Naive B cell (primary cell): ENCODE measurements around the gene GABRA4. TPM values are rescaled to one million over a fixed set of nuclear protein-coding genes. Genes with fewer than 3 reads are reported as not detected.

ENCODE experiments used
- ATAC-seq, 2 donors: fragments of 150-1000 bp; cut with Tn5 transposase; 2 replicates each; pipeline ENCODE4 v1.10.0; 2021; ENCODE audit warnings: low read depth in 2 of 2, mild to moderate bottlenecking in 2 of 2, moderate library complexity in 2 of 2
- DNase-seq: peaks from one replicate; pipeline ENCODE4 v3.0.0; 2022
- H3K27ac Mint-ChIP-seq, 6 donors: one replicate each; pipeline ENCODE4 v1.8.0; 2020 to 2022; ENCODE audit warnings: mild to moderate bottlenecking in 6 of 6, mixed read lengths in 6 of 6, moderate library complexity in 5 of 6, inconsistent platforms in 2 of 6
- H3K27me3 Mint-ChIP-seq, 3 donors: one replicate each; pipeline ENCODE4 v1.8.0; 2021 to 2022; ENCODE audit warnings: mixed read lengths in 3 of 3, mild to moderate bottlenecking in 1 of 3
- H3K36me3 Mint-ChIP-seq, 2 donors: one replicate each; pipeline ENCODE4 v1.8.0; 2020 to 2022; ENCODE audit warnings: mixed read lengths in 2 of 2, inconsistent platforms in 1 of 2, mild to moderate bottlenecking in 1 of 2
- H3K4me1 Mint-ChIP-seq, 3 donors: one replicate each; pipeline ENCODE4 v1.8.0; 2020 to 2022; ENCODE audit warnings: mixed read lengths in 3 of 3, inconsistent platforms in 1 of 3, mild to moderate bottlenecking in 1 of 3, moderate library complexity in 1 of 3
- H3K4me3 Mint-ChIP-seq, 8 donors: one replicate each; pipeline ENCODE4 v1.8.0; 2020 to 2022; ENCODE audit warnings: mild to moderate bottlenecking in 8 of 8, mixed read lengths in 8 of 8, moderate library complexity in 8 of 8, inconsistent platforms in 2 of 8
- H3K9me3 Mint-ChIP-seq, 7 donors: one replicate each; pipeline ENCODE4 v1.8.0; 2020 to 2022; ENCODE audit warnings: mixed read lengths in 7 of 7, mild to moderate bottlenecking in 5 of 7, inconsistent platforms in 2 of 7, moderate library complexity in 1 of 7
- polyA plus RNA-seq, 6 donors: library from polyadenylated mRNA; unstranded; fragments of 300-500 nt; fragmentation: Illumina TruSeq; gene quantifications; one replicate each; pipeline ENCODE4 v1.2.3, GENCODE V29; 2021; ENCODE audit warnings: low read depth in 6 of 6

The GABRA4 gene
- polyA plus RNA-seq, 6 donors from 2014 or later = not detected

GRCh38 chr4:46968847-46969246 lies 24.5 kb downstream of the GABRA4 start:
- no peak overlapping the region for H3K4me3 Mint-ChIP-seq
- H3K27ac Mint-ChIP-seq = no peak overlapping the region
- H3K9me3 Mint-ChIP-seq = no peaks in the 10 kb centered on the region
- ATAC-seq = no peak
- DNase-seq = no peak
- peaks cover 0 to 5% (median 0%) of the 10 kb centered on the region in 3 donors for H3K27me3 Mint-ChIP-seq
- H3K36me3 Mint-ChIP-seq = no peaks in the 10 kb centered on the region
- H3K4me1 Mint-ChIP-seq = no peaks in the 10 kb centered on the region

GRCh38 chr4:46967631-46968030 lies 25.8 kb downstream of the GABRA4 start:
- DNase-seq (no peak), ATAC-seq (no peak)
- H3K4me1 Mint-ChIP-seq = no peaks in the 10 kb centered on the region
- peaks cover 0 to 2% (median 0%) of the 10 kb centered on the region in 7 donors for H3K9me3 Mint-ChIP-seq
- H3K27me3 Mint-ChIP-seq = peaks cover 0 to 2% (median 0%) of the 10 kb centered on the region in 3 donors
- H3K36me3 Mint-ChIP-seq = no peaks in the 10 kb centered on the region
- no peak overlapping the region for H3K27ac Mint-ChIP-seq
- H3K4me3 Mint-ChIP-seq = no peak overlapping the region

GRCh38 chr4:46958742-46959488 lies 34.5 kb downstream of the GABRA4 start:
- Mint-ChIP-seq H3K4me1 (no peaks in the 10 kb centered on the region), H3K36me3 (no peaks in the 10 kb centered on the region), H3K9me3 (peaks cover 0 to 5% (median 0%) of the 10 kb centered on the region in 7 donors), H3K27me3 (no peaks in the 10 kb centered on the region), H3K27ac (no peak overlapping the region), H3K4me3 (no peak overlapping the region)
- ATAC-seq (no peak), DNase-seq (no peak)

GRCh38 chr4:46956451-46956850 lies 36.9 kb downstream of the GABRA4 start:
- H3K4me3 Mint-ChIP-seq = no peak overlapping the region
- ATAC-seq = no peak
- no peaks in the 10 kb centered on the region for H3K4me1 Mint-ChIP-seq
- H3K9me3 Mint-ChIP-seq = peaks cover 0 to 1% (median 0%) of the 10 kb centered on the region in 7 donors
- DNase-seq = no peak
- H3K27me3 Mint-ChIP-seq = no peaks in the 10 kb centered on the region
- H3K27ac Mint-ChIP-seq = no peak overlapping the region
- no peaks in the 10 kb centered on the region for H3K36me3 Mint-ChIP-seq

GRCh38 chr4:46955601-46956000 lies 37.8 kb downstream of the GABRA4 start:
- H3K27me3 Mint-ChIP-seq = no peaks in the 10 kb centered on the region
- no peak overlapping the region for H3K27ac Mint-ChIP-seq
- DNase-seq (no peak), ATAC-seq (no peak)
- H3K9me3 Mint-ChIP-seq = no peaks in the 10 kb centered on the region
- H3K36me3 Mint-ChIP-seq = no peaks in the 10 kb centered on the region
- H3K4me1 Mint-ChIP-seq = no peaks in the 10 kb centered on the region
- H3K4me3 Mint-ChIP-seq = no peak overlapping the region

GRCh38 chr4:46954643-46955042 lies 38.7 kb downstream of the GABRA4 start:
- H3K9me3 Mint-ChIP-seq = no peaks in the 10 kb centered on the region
- no peak for ATAC-seq
- no peak overlapping the region for H3K27ac Mint-ChIP-seq
- H3K4me1 Mint-ChIP-seq = no peaks in the 10 kb centered on the region
- H3K36me3 Mint-ChIP-seq = no peaks in the 10 kb centered on the region
- no peak for DNase-seq
- H3K27me3 Mint-ChIP-seq = no peaks in the 10 kb centered on the region
- H3K4me3 Mint-ChIP-seq = no peak overlapping the region

GRCh38 chr4:46953564-46953963 lies 39.8 kb downstream of the GABRA4 start:
- no peaks in the 10 kb centered on the region for H3K36me3 Mint-ChIP-seq
- H3K4me1 Mint-ChIP-seq = no peaks in the 10 kb centered on the region
- H3K4me3 Mint-ChIP-seq = no peak overlapping the region
- DNase-seq (no peak), ATAC-seq (no peak)
- H3K27me3 Mint-ChIP-seq = no peaks in the 10 kb centered on the region
- no peak overlapping the region for H3K27ac Mint-ChIP-seq
- no peaks in the 10 kb centered on the region for H3K9me3 Mint-ChIP-seq

GRCh38 chr4:46952451-46952850 lies 40.9 kb downstream of the GABRA4 start:
- DNase-seq = no peak
- no peak for ATAC-seq
- H3K27me3 Mint-ChIP-seq = no peaks in the 10 kb centered on the region
- no peaks in the 10 kb centered on the region for H3K4me1 Mint-ChIP-seq
- H3K27ac Mint-ChIP-seq = no peak overlapping the region
- H3K9me3 Mint-ChIP-seq = peaks cover 0 to under 1% (median 0%) of the 10 kb centered on the region in 7 donors
- no peaks in the 10 kb centered on the region for H3K36me3 Mint-ChIP-seq
- no peak overlapping the region for H3K4me3 Mint-ChIP-seq

- Mint-ChIP-seq H3K36me3 (no peaks in the 10 kb centered on the region), H3K4me1 (no peaks in the 10 kb centered on the region), H3K4me3 (no peak overlapping the region), H3K9me3 (peaks cover 0 to 4% (median 0%) of the 10 kb centered on the region in 7 donors), H3K27ac (no peak overlapping the region), H3K27me3 (no peaks in the 10 kb centered on the region)
- no peak for DNase-seq
- no peak for ATAC-seq
These were observed 42.6 kb downstream of the GABRA4 start for GRCh38 chr4:46950826-46951225.

- DNase-seq = no peak
- H3K36me3 Mint-ChIP-seq = no peaks in the 10 kb centered on the region
- ATAC-seq = no peak
- no peak overlapping the region for H3K4me3 Mint-ChIP-seq
- H3K27ac Mint-ChIP-seq = no peak overlapping the region
- no peaks in the 10 kb centered on the region for H3K4me1 Mint-ChIP-seq
- no peaks in the 10 kb centered on the region for H3K27me3 Mint-ChIP-seq
- H3K9me3 Mint-ChIP-seq = peaks cover 0 to 4% (median 0%) of the 10 kb centered on the region in 7 donors
These were observed 43.6 kb downstream of the GABRA4 start for GRCh38 chr4:46949822-46950221.

GRCh38 chr4:46947541-46947940 lies 45.8 kb downstream of the GABRA4 start:
- DNase-seq (no peak), ATAC-seq (no peak)
- Mint-ChIP-seq H3K4me1 (no peaks in the 10 kb centered on the region), H3K36me3 (no peaks in the 10 kb centered on the region), H3K4me3 (no peak overlapping the region), H3K27ac (no peak overlapping the region), H3K27me3 (peaks cover 0 to 5% (median 0%) of the 10 kb centered on the region in 3 donors), H3K9me3 (peaks cover 0 to 4% (median 0%) of the 10 kb centered on the region in 7 donors)

- no peaks in the 10 kb centered on the region for H3K4me1 Mint-ChIP-seq
- H3K27ac Mint-ChIP-seq = no peak overlapping the region
- no peak for DNase-seq
- peaks cover 0 to 4% (median 0%) of the 10 kb centered on the region in 7 donors for H3K9me3 Mint-ChIP-seq
- peaks cover 0 to 5% (median 0%) of the 10 kb centered on the region in 3 donors for H3K27me3 Mint-ChIP-seq
- no peaks in the 10 kb centered on the region for H3K36me3 Mint-ChIP-seq
- ATAC-seq = no peak
- H3K4me3 Mint-ChIP-seq = no peak overlapping the region
These were observed 46.4 kb downstream of the GABRA4 start for GRCh38 chr4:46946919-46947536.

- Mint-ChIP-seq H3K4me1 (no peaks in the 10 kb centered on the region), H3K4me3 (no peak overlapping the region), H3K27me3 (peaks cover 0 to 5% (median 0%) of the 10 kb centered on the region in 3 donors), H3K9me3 (peaks cover 0 to 4% (median 0%) of the 10 kb centered on the region in 7 donors), H3K27ac (no peak overlapping the region), H3K36me3 (no peaks in the 10 kb centered on the region)
- DNase-seq (no peak), ATAC-seq (no peak)
These were observed 48.3 kb downstream of the GABRA4 start for GRCh38 chr4:46945062-46945461.

GRCh38 chr4:46944345-46944744 lies 49.0 kb downstream of the GABRA4 start:
- Mint-ChIP-seq H3K27me3 (peaks cover 0 to 5% (median 0%) of the 10 kb centered on the region in 3 donors), H3K4me1 (no peaks in the 10 kb centered on the region), H3K36me3 (no peaks in the 10 kb centered on the region), H3K4me3 (no peak overlapping the region), H3K27ac (no peak overlapping the region), H3K9me3 (peaks cover 0 to 4% (median 0%) of the 10 kb centered on the region in 7 donors)
- ATAC-seq (no peak), DNase-seq (no peak)
